NCI-H2227 (cell line): ENCODE data around the gene RAC3.

Source experiments
- DNase-seq: peaks from one replicate; lab custom pipeline; 2025; ENCODE audit not compliant: unreplicated experiment; lab: John Stamatoyannopoulos, UW

Gene RAC3

GRCh38 chr17:81998691-81999438 lies 32.6 kb upstream of the RAC3 start:
- DNase-seq = no peak

GRCh38 chr17:81999587-81999975 lies 31.9 kb upstream of the RAC3 start:
- no peak for DNase-seq

DNA sequence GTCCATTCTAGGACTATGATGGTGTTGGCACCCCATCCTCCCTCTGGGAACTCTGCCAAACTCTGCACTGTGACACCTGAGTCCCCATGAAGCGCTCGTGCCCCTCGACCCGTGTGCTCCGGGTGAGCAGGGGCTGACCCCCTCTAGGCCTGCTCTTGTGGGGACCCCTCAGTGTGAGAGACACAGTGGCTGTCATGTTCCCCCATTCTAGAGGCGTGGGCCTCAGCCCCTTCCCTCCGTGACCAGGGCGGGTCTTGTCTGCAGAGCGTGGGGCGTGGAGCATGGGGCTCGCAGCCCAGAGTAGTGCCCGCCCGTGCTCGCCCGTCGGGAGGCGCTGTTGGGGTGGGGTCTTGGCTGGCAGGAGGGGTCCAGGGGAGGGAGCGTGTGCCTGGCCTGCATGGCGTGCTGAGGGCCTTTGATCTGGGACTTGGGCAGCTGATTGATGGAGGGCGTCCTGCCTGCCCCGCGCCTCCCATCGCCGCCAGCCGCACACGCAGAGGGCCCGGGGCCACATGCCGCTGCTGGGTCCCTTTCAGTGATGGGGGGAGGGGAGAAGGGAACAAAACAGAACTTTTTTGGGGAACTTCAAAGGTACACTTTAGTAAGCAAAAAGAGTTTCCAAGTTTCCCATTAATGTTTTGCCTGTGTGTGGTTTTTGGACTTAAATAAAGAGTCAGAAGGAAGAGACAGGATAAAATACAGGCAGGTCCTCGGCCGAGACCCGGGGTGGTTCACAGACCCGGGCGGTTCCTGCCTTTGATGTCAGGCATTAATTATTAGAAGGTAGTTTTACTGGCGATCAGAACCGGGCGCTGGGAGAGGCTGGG lies 31.3 kb upstream of the RAC3 start:
- DNase-seq = no peak

DNA sequence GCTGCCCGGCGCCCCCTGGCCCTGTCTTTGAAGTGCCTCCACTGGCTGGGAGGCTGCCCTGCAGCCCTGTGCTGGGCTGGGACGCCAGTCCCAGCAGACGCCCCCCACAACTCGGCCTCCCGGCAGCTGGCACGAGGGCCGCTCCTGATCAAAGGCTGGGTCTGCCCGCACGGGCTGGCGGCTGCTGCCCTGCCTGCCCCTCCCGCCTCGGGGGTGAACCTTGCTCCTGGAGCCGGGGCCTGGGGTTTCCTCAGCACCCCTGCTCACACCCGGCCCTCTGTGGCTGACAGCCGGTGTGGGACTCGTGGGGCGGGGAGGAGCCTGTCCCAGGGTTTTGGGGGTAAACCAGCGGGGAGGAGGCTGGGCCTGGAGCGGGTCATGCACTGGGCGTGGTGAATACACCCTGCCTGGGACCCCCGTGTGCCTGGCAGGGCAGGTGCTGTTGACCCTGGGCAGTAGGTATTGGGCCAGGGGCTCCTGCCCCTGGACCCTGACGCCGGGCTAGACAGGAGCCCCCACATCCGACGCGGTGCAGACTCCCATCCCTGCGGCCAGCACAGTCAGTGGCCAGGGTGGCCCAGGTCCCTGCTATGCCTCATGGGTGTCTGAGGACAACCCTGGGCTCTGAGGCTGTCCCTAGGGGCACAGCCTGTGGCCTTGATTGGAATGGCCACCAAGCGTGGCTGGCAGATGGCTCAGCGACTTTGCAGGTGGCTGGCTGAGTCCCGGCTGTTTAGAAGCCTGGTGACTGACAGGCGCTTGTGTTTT lies 30.5 kb upstream of the RAC3 start:
- DNase-seq = no peak

DNA sequence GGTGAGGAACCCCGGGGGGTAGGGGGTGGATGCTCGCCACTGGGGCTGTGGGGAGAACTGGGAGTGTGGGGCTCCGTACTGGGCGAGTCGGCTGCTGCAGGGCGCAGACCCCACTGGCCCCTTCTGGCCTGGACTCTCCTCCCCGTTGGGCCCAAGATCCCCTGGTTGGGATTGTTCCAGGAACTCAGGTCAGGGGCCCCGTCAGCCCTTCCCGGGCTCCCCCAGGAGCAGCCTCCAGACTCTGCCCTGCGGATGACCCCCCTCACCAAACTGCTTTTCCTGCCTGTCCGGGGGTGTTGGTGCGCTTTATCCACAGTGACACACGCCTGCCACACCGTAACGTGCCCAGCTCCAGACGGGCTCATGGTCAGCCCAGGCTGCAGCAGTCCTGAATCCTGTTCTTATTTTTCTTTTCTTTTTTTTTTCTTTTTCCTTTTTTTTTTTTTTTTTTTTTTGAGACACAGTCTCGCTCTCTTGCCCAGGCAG lies 29.9 kb upstream of the RAC3 start:
- DNase-seq = no peak

DNA sequence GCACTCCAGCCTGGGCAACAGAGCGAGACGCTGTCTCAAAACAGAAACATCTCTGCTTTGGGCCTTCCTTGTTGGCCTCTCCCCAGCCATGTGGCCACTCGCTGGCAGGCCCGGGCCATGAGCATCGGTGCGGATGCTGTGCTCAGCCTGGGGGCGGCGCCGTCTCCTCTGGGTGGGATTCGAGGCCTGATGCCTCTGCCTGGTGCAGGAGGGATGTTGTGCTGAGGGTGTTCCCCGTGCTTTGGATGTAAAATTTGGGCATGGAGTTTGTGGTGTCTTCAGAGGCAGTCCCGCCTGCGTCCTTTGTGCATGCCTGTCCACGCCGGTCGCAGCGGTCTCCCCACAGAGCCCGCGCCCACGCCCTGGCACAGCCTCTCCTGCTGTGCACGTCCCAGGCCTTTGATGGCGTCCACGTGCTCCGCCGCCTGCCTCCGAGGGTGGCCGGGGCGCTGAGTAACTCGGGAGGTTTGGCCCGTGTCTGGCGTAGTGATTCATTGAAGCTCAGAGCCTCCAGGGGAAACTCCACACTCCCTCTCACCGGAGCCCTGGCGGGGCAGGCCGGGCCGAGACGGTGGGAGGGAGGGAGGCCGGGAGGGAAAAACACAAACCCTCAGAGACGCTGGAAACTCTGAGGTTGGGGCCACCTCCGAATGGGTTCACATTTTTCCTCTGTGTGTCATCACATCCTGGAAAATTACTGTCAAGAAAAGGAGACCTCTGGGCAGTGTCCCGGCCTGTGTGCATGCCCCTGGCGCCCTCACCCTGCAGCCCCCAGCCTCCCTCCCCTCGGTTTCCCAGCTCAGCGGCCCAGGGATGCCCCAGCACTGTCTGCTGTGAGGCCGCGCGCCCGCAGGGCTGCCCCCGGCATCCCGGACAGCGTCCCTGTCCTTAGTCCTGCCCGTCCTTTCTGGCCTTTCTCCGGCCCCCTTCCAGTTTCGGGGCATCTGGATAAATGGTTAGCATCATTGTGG lies 27.8 kb upstream of the RAC3 start:
- DNase-seq = no peak

- DNase-seq = no peak
Observed at GRCh38 chr17:82004517-82005455, 26.7 kb upstream of the RAC3 start.

DNA sequence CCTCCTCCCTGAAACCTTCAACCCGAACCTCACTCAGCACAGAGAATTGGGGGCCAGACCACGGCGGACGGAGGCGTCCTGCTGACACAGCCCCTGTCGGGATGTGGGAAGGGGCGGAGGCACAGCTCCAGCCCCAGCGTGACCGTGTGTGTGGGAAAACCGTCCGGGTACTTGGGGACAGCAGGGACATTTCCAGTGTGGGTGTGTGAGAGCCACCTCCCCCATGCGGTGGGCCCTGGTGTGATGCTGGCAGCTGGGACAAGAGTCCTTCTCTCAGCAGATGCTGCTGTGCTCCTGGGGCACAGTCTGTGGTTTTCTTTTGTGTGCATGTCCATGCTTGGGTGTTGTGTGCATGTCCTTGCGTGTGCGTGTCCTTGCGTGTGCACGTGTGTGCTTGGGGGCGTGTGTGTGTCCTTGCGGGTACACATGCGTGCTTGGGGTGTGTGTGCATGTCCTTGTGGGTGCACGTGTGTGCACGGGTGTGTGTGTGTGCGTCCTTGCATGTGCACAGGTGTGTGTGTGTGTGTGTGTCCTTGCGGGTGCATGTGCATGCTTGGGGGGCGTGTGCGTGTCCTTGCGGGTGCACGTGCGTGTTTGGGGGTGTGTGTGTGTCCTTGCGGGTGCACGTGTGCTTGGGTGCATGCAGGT lies 25.7 kb upstream of the RAC3 start:
- DNase-seq = no peak

- DNase-seq = no peak
Observed at GRCh38 chr17:82006468-82007227, 24.8 kb upstream of the RAC3 start.

- DNase-seq = no peak
Observed at GRCh38 chr17:82007228-82007494, 24.3 kb upstream of the RAC3 start.

DNA sequence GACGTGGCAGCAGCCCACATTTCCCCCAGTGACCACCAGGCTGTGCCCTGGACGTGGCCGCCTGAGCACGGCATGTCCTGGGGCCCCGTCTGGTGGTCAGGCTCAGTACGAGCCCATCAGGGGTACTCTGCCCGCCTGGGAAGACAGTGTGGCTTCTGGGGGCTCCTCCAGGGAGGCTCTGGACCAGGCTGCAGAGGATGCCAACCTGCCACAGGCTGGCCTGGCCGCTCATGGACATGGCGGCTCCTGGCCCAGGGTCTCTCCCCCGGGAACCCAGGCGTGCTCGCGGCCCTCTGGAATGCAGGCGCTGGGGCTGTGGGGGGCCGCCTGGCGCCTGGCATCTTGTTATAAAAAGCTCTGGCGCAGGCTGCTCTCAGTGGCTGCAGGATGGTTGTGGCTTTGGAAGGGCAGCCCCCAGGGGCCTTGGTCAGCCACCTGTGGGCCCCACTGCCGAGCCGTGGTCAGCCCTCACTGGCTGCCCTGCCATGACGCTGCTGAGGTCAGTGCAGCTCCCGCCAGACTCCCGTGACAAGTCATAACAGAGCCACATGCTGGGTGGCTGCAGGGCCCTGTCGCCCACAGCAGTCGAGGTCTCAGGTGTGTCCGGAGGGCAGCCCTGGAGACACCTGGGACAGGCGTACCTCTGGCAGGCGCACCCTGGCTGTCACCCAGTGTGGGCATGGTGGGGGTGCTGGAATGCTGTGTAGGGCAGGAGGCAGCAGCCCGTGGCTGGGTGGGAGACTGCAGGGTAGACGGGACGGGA lies 23.8 kb upstream of the RAC3 start:
- no peak for DNase-seq

- DNase-seq = no peak
Observed at GRCh38 chr17:82008258-82008940, 23.1 kb upstream of the RAC3 start.

- no peak for DNase-seq
Observed at GRCh38 chr17:82008941-82009405, 22.5 kb upstream of the RAC3 start.

DNA sequence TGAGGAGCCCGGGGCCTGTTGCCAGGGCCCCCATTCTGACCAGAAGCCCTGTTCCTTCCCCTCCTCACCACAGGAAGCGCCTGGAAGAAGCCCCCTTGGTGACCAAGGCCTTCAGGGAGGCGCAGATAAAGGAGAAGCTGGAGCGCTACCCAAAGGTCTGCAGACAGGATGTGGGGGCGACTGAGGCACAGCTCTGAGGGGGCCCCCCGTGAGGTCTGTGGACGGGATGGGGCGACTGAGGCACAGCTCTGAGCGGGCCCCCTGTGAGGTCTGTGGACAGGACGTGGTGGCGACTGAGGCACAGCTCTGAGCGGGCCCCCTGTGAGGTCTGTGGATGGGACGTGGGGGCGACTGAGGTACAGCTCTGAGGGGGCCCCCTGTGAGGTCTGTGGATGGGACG lies 22.1 kb upstream of the RAC3 start:
- DNase-seq = no peak

DNA sequence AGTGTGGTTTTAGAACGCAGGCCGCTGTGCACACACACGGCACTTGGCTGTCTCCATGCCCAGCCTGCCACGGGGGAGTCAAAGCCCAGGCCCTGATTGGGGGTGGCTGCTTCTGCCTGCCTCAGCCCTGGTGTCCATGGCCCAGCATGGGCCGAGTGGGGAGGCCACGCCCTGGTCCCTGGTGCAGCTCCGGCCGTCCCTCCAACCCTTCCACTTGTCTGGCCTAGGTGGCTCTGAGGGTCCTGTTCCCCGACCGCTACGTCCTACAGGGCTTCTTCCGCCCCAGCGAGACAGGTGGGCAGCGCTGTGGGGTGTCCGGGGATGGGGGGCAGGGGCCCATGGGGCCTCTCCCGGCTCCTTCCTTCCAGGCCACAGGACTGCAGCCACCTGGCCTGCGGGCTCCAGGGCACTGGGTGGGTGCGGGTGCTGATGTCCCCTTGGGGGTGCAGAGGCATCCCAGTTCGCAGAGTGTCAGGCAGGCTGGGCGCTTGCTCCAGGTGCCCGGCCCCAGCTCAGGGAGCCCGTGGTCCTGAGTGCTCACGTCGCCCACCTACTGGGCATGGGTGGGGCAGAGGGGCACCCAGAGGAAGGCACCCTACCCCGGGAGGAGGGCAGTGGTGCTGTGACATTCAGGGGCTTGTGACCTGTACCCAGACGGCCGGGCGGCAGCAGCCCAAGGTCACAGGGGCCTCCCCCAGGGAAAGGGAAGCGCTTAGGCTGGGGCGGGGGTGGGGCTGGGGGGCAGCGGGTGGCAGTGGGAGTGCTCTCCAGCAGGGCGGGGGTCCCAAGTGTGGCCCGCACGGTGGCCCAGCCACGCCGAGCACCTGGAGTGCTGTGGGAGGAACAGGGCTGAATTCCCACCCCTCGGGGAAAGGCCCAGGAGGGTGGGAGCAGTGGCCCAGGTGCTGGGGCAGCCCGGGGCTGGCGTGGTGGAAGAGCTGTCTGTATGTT lies 20.6 kb upstream of the RAC3 start:
- no peak for DNase-seq
